HepG2 (cell line): ENCODE results near the gene MRPL34. TPM values are rescaled to one million over a fixed set of nuclear protein-coding genes. Genes with fewer than 3 reads are reported as not detected.
A peak's percentile ranks its signal among the peaks of the same experiment; 100 is the strongest.

Source experiments
- ATAC-seq: fragments of 200-7000 bp; cut with Tn5 transposase; 3 replicates; pipeline ENCODE4 v1.9.1; 2020; ENCODE audit warnings: mild to moderate bottlenecking, moderate library complexity
- BruUV-seq: library from RNA; stranded (reverse); fragments of 400-500 nt; replicated peaks from 2 replicates; lab custom pipeline; 2021; lab: Mats Ljungman, UMichigan
- CTCF ChIA-PET: fragments of 300-600 bp; formaldehyde crosslinking; extraction: SDS; loops from one replicate; lab custom pipeline; 2021; ENCODE audit warnings: low total read pairs, inconsistent platforms, low intra/inter-chr PET ratio; lab: Yijun Ruan, JAX
- POLR2A ChIA-PET: fragments of 350-600 bp; sonication (Branson Sonifier 250); formaldehyde crosslinking; loops from one replicate; lab custom pipeline; 2020; ENCODE audit warnings: antibody characterized with exemption, inconsistent platforms; lab: Yijun Ruan, JAX
- DNase-seq: peaks from one replicate; pipeline ENCODE4 v3.0.0-alpha.2; 2015; ENCODE audit warnings: low spot score
- FAIRE-seq: peaks from 3 replicates; lab custom pipeline; 2011; peaks lifted over from hg19 to GRCh38; lab: Jason Lieb, UNC
- H2AFZ ChIP-seq: one replicate; pipeline ENCODE4 v1.6.1; 2011; ENCODE audit warnings: low read length, inconsistent platforms
- H3K27ac ChIP-seq: fragments of 300-600 bp; 3 replicates; pipeline ENCODE4 v1.8.0; 2011; ENCODE audit warnings: mixed run types, mild to moderate bottlenecking, mixed read lengths, low read length, inconsistent platforms; ENCODE audit not compliant: insufficient read depth; ENCODE audit errors: extremely low read length
- H3K27me3 ChIP-seq, 2 experiments: fragments of 200-600 bp in 1 of 2; 2 replicates in 1 of 2; 3 replicates in 1 of 2; pipeline versions ENCODE4 v1.6.0 to v1.8.0; 2011; ENCODE audit warnings: low read length in 2 of 2, mild to moderate bottlenecking in 2 of 2, moderate library complexity in 2 of 2, inconsistent platforms in 1 of 2; ENCODE audit not compliant: insufficient read depth in 2 of 2, control insufficient read depth in 1 of 2
- H3K36me3 ChIP-seq, 2 experiments: fragments of 200-600 bp in 1 of 2; replicated peaks in 1 of 2; 2 replicates in 1 of 2; 3 replicates in 1 of 2; pipeline versions ENCODE4 v1.5.1 to v1.8.0; 2011; ENCODE audit warnings: low read length in 2 of 2, inconsistent platforms in 1 of 2; ENCODE audit not compliant: insufficient read depth in 2 of 2, control insufficient read depth in 1 of 2
- H3K4me1 ChIP-seq: 2 replicates; pipeline ENCODE4 v1.5.1; 2012; ENCODE audit warnings: low read length, inconsistent platforms; ENCODE audit not compliant: insufficient read depth
- H3K4me2 ChIP-seq: 2 replicates; pipeline ENCODE4 v1.6.0; 2011; ENCODE audit warnings: low read depth, low read length, inconsistent platforms
- H3K4me3 ChIP-seq, 3 experiments: fragments of 200-600 bp in 1 of 3; sonication (generic), shearing (Covaris generic) in 1 of 3; replicated peaks in 1 of 3; 2 replicates each; pipeline ENCODE4 v1.5.1; 2011 to 2016; ENCODE audit warnings: low read length in 3 of 3, inconsistent platforms in 2 of 3, low read depth in 2 of 3, mild to moderate bottlenecking in 2 of 3, control low read depth in 1 of 3, mixed read lengths in 1 of 3; ENCODE audit not compliant: insufficient read depth in 1 of 3
- H3K79me2 ChIP-seq: one replicate; pipeline ENCODE4 v1.6.1; 2011; ENCODE audit warnings: low read length, inconsistent platforms; ENCODE audit not compliant: insufficient read depth
- H3K9ac ChIP-seq: 2 replicates; pipeline ENCODE4 v1.6.0; 2011; ENCODE audit warnings: mild to moderate bottlenecking, low read depth, low read length, inconsistent platforms; ENCODE audit not compliant: insufficient read depth
- H3K9me3 ChIP-seq: 2 replicates; pipeline ENCODE4 v1.5.1; 2012; ENCODE audit warnings: mild to moderate bottlenecking, low read length
- H4K20me1 ChIP-seq: 2 replicates; pipeline ENCODE4 v1.6.0; 2011; ENCODE audit warnings: inconsistent platforms, mild to moderate bottlenecking, low read length, moderate library complexity; ENCODE audit not compliant: insufficient read depth
- REST ChIP-seq, 2 experiments: IDR thresholded peaks; 2 replicates each; pipeline ENCODE4 v1.6.1; 2011 to 2012; ENCODE audit warnings: low read length in 2 of 2, borderline replicate concordance in 1 of 2, low read depth in 1 of 2, mild to moderate bottlenecking in 1 of 2, moderate library complexity in 1 of 2
- ZBTB2 ChIP-seq: sonication (generic); formaldehyde crosslinking; IDR thresholded peaks from 2 replicates; pipeline ENCODE4 v1.8.0; 2022; ENCODE audit warnings: low read depth, missing genetic modification reagents
- WGBS: methylation state at CpG from one replicate; pipeline ENCODE4 v1.1.6; 2017; ENCODE audit warnings: low lambda C conversion rate; 5-methylcytosine and 5-hydroxymethylcytosine counted together
- in situ Hi-C: cut with HindIII; loops from 2 replicates; pipeline ENCODE4 v1.10.0; 2017; ENCODE audit warnings: low pct_unique_long_range_greater_than_20kb; ENCODE audit not compliant: extremely low pct_ligation_motif_present
- intact Hi-C: fragments of 100-400 bp; cut with micrococcal nuclease; formaldehyde crosslinking; loops from one replicate; pipeline ENCODE4 v1.10.0; 2022; ENCODE audit not compliant: unreplicated experiment
- polyA plus RNA-seq, 8 experiments: library from polyadenylated mRNA; depleted of rRNA in 3 of 8; stranded (reverse) in 7 of 8; unstranded in 1 of 8; fragments of >200 nt; fragmentation: Illumina TruSeq in 4 of 8; extraction: Trizol in 4 of 8; gene quantifications; 2 replicates each; pipeline versions ENCODE4 v1.2.1 to v1.2.3, GENCODE V29; 2011 to 2016; ENCODE audit warnings: low read depth in 4 of 8, missing spikeins in 1 of 8, mixed read lengths in 1 of 8; ENCODE audit not compliant: insufficient read depth in 1 of 8
- total RNA-seq, 5 experiments: library from RNA; depleted of rRNA; stranded (reverse); fragments of >200 nt; fragmentation: Illumina TruSeq; extraction: Trizol; gene quantifications; 2 replicates each; pipeline ENCODE4 v1.2.3, GENCODE V29; 2016; ENCODE audit warnings: low read depth in 1 of 5

Gene MRPL34
- total and polyA plus RNA-seq, 2 of the 13 experiments (the other 11 are each of a cell fraction or from before 2014, with no cell fraction given) = 74.0 to 77.3 TPM

GRCh38 chr19:17332360-17332676 is 26.6 kb downstream of the MRPL34 start:
- Histone ChIP-seq H3K27me3 (no peaks in the 10 kb centered on the region; a peak in 1 of 5 replicates), H3K27ac (no peak overlapping the region), H3K9ac (no peak overlapping the region), H3K9me3 (no peaks in the 10 kb centered on the region), H3K4me1 (peaks cover 39% of the 10 kb centered on the region), H3K36me3 (no peaks in the 10 kb centered on the region), H3K4me3 (no peak overlapping the region), H4K20me1 (no peaks in the 10 kb centered on the region), H3K79me2 (no peaks in the 10 kb centered on the region), H2AFZ (no peak overlapping the region), H3K4me2 (no peak overlapping the region)
- in situ Hi-C loops (no loop called here), intact Hi-C loops (no loop called here)
- ChIA-PET CTCF (no interaction called here), POLR2A (interaction anchor here (0.6 to 3.7 kb wide), 11 partner anchors 8 to 527 kb away, joined by 3 to 37 read pairs (median 5); partner anchors contain the start of genes BST2, DDA1, MRPL34 and MVB12A)
- DNase-seq (no peak), ATAC-seq (no peak), FAIRE-seq (no peak)
- 94% methylated on average over 8 of the region's 8 CpGs for WGBS
- no TSS peak for BruUV-seq
- TF ChIP-seq REST (IDR thresholded peaks at IDR 0.05; ENCODE audit: borderline replicate concordance in 1 of 2, low read depth in 1 of 2, low read length in 2 of 2) (peak in 1 of 2 experiments; percentile 76), ZBTB2 (CRISPR knock-in tag) (no peak)
